Mucosa of descending colon (tissue), 3 donors: ENCODE measurements around the gene TOE1. TPM values are rescaled to one million over a fixed set of nuclear protein-coding genes. Genes with fewer than 3 reads are reported as not detected.
"Not testable (repeated sequence)": the region's sequence is repeated elsewhere in the genome, so short reads cannot be mapped to it uniquely, and the experiment has no call there.

Source experiments
- ATAC-seq: fragments of 200-7000 bp; cut with Tn5 transposase; one replicate; pipeline ENCODE4 v1.9.1; 2020; ENCODE audit warnings: mild to moderate bottlenecking, moderate library complexity
- DNase-seq, 3 donors: peaks; one replicate each; pipeline ENCODE4 v3.0.0-alpha.2; 2020
- H3K36me3 ChIP-seq: fragments of 200-600 bp; one replicate; pipeline ENCODE4 v1.8.0; 2021; ENCODE audit warnings: low read depth, mild to moderate bottlenecking
- H3K4me1 ChIP-seq: fragments of 200-600 bp; one replicate; pipeline ENCODE4 v1.8.0; 2021; ENCODE audit warnings: low read depth, mild to moderate bottlenecking
- H3K4me3 ChIP-seq: fragments of 200-600 bp; one replicate; pipeline ENCODE4 v1.8.0; 2021; ENCODE audit warnings: mild to moderate bottlenecking
- H3K9me3 ChIP-seq: fragments of 200-600 bp; one replicate; pipeline ENCODE4 v1.8.0; 2021; ENCODE audit warnings: mild to moderate bottlenecking
- intact Hi-C, 2 donors: fragments of 100-400 bp; cut with DNase I in 1 of 2; cut with micrococcal nuclease in 1 of 2; formaldehyde crosslinking; loops; one replicate each; pipeline versions ENCODE4 v1.11.0 to v1.11.1; 2022; cut with DNase I, micrococcal nuclease
- total RNA-seq, 3 donors: library from RNA; stranded (reverse); fragmentation: NEBNext Ultra II Directional in 2 of 3; extraction: Animal tissue kit (Norgen Biotek cat#: 25700) in 2 of 3; gene quantifications; one replicate each; pipeline versions ENCODE4 v1.2.1 to v1.2.4, GENCODE V29; 2021 to 2023
- TF ChIP-seq, protein P1 (sequence below): fragments of 200-600 bp; IDR thresholded peaks from one replicate; pipeline ENCODE4 v1.8.0; 2022; ENCODE audit warnings: antibody characterized with exemption, mild to moderate bottlenecking
- donor health status: DM: no; HTN: no; CAD: no; lungs with moderate emphysema.
- donor health status: DM: no; HTN: no; CAD: no.
- donor health status: DM: no; HTN: yes; CAD: no.

TOE1 gene
- total RNA-seq, 3 donors from 2014 or later, result 11.1 to 18.7 (median 12.9) TPM

DNA sequence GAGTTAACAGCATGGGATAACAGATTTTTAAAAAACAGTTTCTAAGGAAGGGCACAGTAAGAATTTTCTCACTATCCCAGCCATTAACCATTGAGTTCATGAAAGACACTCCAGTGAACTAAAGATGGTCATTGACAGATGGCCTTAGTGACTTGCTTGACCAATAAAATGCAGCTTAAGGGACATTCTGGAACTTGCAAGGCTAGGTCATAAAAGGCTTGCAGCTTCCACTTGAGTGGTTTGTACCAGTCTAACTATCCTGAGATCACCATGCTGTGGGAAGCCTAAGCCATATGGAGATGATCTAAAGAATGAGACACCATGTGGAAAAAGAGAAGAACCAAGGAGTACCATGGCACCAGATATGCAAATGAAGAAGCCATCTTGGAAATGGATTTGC lies 38.2 kb downstream of the TOE1 start:
- no peaks in the 10 kb centered on the region for H3K36me3 ChIP-seq
- ATAC-seq (no peak), DNase-seq (no peak)
- H3K4me3 ChIP-seq, result no peak overlapping the region
- no peaks in the 10 kb centered on the region for H3K9me3 ChIP-seq
- TF ChIP-seq, protein P1, sequence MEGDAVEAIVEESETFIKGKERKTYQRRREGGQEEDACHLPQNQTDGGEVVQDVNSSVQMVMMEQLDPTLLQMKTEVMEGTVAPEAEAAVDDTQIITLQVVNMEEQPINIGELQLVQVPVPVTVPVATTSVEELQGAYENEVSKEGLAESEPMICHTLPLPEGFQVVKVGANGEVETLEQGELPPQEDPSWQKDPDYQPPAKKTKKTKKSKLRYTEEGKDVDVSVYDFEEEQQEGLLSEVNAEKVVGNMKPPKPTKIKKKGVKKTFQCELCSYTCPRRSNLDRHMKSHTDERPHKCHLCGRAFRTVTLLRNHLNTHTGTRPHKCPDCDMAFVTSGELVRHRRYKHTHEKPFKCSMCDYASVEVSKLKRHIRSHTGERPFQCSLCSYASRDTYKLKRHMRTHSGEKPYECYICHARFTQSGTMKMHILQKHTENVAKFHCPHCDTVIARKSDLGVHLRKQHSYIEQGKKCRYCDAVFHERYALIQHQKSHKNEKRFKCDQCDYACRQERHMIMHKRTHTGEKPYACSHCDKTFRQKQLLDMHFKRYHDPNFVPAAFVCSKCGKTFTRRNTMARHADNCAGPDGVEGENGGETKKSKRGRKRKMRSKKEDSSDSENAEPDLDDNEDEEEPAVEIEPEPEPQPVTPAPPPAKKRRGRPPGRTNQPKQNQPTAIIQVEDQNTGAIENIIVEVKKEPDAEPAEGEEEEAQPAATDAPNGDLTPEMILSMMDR, result no peak
- H3K4me1 ChIP-seq, result no peaks in the 10 kb centered on the region
- intact Hi-C loops, result no loop called here

DNA sequence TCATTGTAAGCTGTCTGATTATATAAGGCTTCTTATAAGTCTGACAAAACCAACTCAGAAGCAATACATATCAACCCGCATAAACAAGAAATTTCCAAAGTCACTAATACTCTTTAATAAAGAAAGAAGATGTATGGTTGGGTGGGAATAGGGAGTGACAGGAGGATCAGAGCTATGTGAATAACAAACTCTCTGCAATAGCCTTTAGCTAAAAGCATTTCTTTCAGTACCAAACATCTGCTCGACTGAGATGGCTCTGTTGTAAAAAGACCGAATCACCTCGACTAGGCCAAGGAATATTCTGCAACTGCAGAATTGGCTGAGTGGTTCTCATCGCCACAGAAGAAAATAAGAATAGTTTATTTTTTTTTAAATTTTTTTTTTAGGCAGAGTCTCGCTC lies 39.6 kb downstream of the TOE1 start:
- no peaks in the 10 kb centered on the region for H3K9me3 ChIP-seq
- TF ChIP-seq, protein P1, result no peak
- intact Hi-C loops, result no loop called here
- H3K4me1 ChIP-seq, result no peaks in the 10 kb centered on the region
- H3K36me3 ChIP-seq, result no peaks in the 10 kb centered on the region
- no peak overlapping the region for H3K4me3 ChIP-seq
- ATAC-seq, result no peak
- no peak for DNase-seq

DNA sequence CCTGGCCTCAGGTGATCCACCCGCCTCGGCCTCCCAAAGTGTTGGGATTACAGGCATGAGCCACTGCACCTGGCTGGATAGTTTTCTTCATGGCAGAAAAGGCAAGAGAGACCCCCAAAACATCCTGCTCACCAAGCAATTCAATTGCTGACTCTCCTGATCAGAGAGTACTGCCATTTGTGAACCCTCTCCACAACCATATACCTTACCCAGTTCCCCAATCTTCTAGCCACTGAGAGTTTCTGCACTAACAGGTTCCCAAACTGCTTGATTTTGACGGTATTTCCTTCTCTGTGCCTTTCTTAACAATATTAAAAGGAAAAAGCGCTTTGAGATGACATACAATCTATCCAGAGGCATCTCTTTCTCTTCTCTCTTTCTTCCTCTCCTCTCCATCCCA lies 40.2 kb downstream of the TOE1 start:
- intact Hi-C loops, result no loop called here
- H3K36me3 ChIP-seq, result no peaks in the 10 kb centered on the region
- H3K9me3 ChIP-seq, result no peaks in the 10 kb centered on the region
- no peaks in the 10 kb centered on the region for H3K4me1 ChIP-seq
- ATAC-seq, result no peak
- no peak for DNase-seq
- no peak overlapping the region for H3K4me3 ChIP-seq
- TF ChIP-seq, protein P1, result no peak

- ATAC-seq, result no peak
- no peak for DNase-seq
- no peaks in the 10 kb centered on the region for H3K9me3 ChIP-seq
- no peaks in the 10 kb centered on the region for H3K4me1 ChIP-seq
- no peaks in the 10 kb centered on the region for H3K36me3 ChIP-seq
- TF ChIP-seq, protein P1, result no peak
- no peak overlapping the region for H3K4me3 ChIP-seq
- intact Hi-C loops, result no loop called here
Observed at GRCh38 chr1:45380730-45381129, 40.8 kb downstream of the TOE1 start.

DNA sequence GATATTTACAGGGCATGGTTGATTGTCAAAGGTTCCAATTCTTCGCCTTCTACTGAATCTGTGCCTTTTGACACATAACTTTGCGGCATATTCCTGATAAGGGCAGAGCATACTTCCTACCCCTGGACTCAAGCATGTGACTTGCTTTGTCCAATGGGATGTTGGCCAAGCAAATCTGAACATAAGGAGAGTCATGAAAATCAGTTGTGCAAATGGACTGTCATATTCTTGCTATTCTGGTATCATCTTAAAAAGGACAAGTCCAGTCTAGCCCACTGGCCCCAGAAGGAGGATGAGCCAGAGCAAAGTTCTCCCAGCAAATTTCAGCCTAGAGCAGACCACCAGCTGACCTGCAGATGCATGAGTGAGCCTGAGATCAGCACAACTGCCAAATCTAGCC lies 41.3 kb downstream of the TOE1 start:
- no peaks in the 10 kb centered on the region for H3K9me3 ChIP-seq
- no peak for DNase-seq
- H3K4me1 ChIP-seq, result no peaks in the 10 kb centered on the region
- no peak overlapping the region for H3K4me3 ChIP-seq
- TF ChIP-seq, protein P1, result no peak
- ATAC-seq, result no peak
- H3K36me3 ChIP-seq, result no peaks in the 10 kb centered on the region
- intact Hi-C loops, result no loop called here

DNA sequence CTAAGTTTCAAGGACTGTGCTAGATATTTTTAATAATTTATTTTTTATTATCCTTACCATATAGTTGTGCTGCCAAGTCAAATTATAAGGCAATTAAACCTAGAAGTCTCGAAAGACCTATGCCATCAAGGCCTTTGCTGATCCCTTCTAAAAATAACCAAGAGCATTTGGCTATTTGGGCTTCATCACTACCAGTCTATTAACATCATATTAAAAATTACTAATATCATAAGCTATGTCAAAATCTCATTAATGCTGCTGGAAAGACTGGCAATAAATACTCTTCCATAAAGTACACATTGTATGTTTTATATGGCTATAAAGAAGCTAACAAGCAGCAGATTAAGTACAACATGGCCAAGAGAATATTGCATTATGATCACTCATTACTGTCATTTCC lies 43.2 kb downstream of the TOE1 start:
- no peak for ATAC-seq
- Histone ChIP-seq H3K4me1 (no peaks in the 10 kb centered on the region), H3K36me3 (no peaks in the 10 kb centered on the region), H3K9me3 (no peaks in the 10 kb centered on the region), H3K4me3 (no peak overlapping the region)
- TF ChIP-seq, protein P1, result no peak
- intact Hi-C loops, result no loop called here
- DNase-seq, result no peak

- H3K9me3 ChIP-seq, H3K4me3 ChIP-seq, H3K36me3 ChIP-seq, H3K4me1 ChIP-seq, DNase-seq, ATAC-seq, intact Hi-C loops: not testable (repeated sequence)
Observed at GRCh38 chr1:45384213-45384612, 44.2 kb downstream of the TOE1 start.
